Keratinocyte (primary cell): ENCODE results near the gene NT5DC3. TPM values are rescaled to one million over a fixed set of nuclear protein-coding genes. Genes with fewer than 3 reads are reported as not detected.

Source experiments
- DNase-seq: peaks from one replicate; pipeline ENCODE4 v3.0.0-alpha.2; 2011; ENCODE audit warnings: low read depth, missing footprints, low spot score
- FAIRE-seq: peaks from 2 replicates; lab custom pipeline; 2011; peaks lifted over from hg19 to GRCh38; lab: Jason Lieb, UNC
- H2AFZ ChIP-seq: 2 replicates; pipeline ENCODE4 v1.6.0; 2012; ENCODE audit warnings: low read length, control low read depth, inconsistent platforms; ENCODE audit not compliant: control insufficient read depth
- H3K27ac ChIP-seq: 2 replicates; pipeline ENCODE4 v1.5.1; 2011; ENCODE audit warnings: low read length; ENCODE audit not compliant: control insufficient read depth, insufficient read depth
- H3K27me3 ChIP-seq: 3 replicates; pipeline ENCODE4 v1.6.0; 2011; ENCODE audit warnings: low read length; ENCODE audit not compliant: control insufficient read depth, insufficient read depth; ENCODE audit errors: extremely low read depth
- H3K36me3 ChIP-seq, 2 experiments: 2 replicates in 1 of 2; 3 replicates in 1 of 2; pipeline ENCODE4 v1.5.1; 2011; ENCODE audit warnings: low read length in 2 of 2, mild to moderate bottlenecking in 1 of 2; ENCODE audit not compliant: control insufficient read depth in 2 of 2, insufficient read depth in 2 of 2; ENCODE audit errors: extremely low read depth in 1 of 2
- H3K4me1 ChIP-seq: 3 replicates; pipeline ENCODE4 v1.5.1; 2011; ENCODE audit warnings: low read length; ENCODE audit not compliant: control insufficient read depth, insufficient read depth; ENCODE audit errors: extremely low read depth
- H3K4me2 ChIP-seq: 3 replicates; pipeline ENCODE4 v1.6.0; 2011; ENCODE audit warnings: low read depth, low read length; ENCODE audit not compliant: control insufficient read depth, insufficient read depth; ENCODE audit errors: extremely low read depth
- H3K4me3 ChIP-seq, 3 experiments: fragments of 200-600 bp in 1 of 3; sonication (generic) in 1 of 3; 2 replicates in 2 of 3; 3 replicates in 1 of 3; pipeline ENCODE4 v1.5.1; 2011 to 2016; ENCODE audit warnings: low read length in 3 of 3, mild to moderate bottlenecking in 3 of 3, control low read depth in 2 of 3, inconsistent platforms in 1 of 3, low read depth in 1 of 3, mixed read lengths in 1 of 3, mixed run types in 1 of 3, moderate library complexity in 1 of 3; ENCODE audit not compliant: control insufficient read depth in 2 of 3, insufficient read depth in 2 of 3; ENCODE audit errors: extremely low read depth in 1 of 3
- H3K79me2 ChIP-seq: 2 replicates; pipeline ENCODE4 v1.6.0; 2012; ENCODE audit warnings: low read length; ENCODE audit not compliant: control insufficient read depth, insufficient read depth
- H3K9ac ChIP-seq: 3 replicates; pipeline ENCODE4 v1.6.0; 2011; ENCODE audit warnings: low read length; ENCODE audit not compliant: control insufficient read depth, insufficient read depth; ENCODE audit errors: extremely low read depth
- H3K9me1 ChIP-seq: 3 replicates; pipeline ENCODE4 v1.6.0; 2011; ENCODE audit warnings: low read length; ENCODE audit not compliant: control insufficient read depth, insufficient read depth; ENCODE audit errors: extremely low read depth
- H3K9me3 ChIP-seq: 2 replicates; pipeline ENCODE4 v1.5.1; 2012; ENCODE audit warnings: low read depth, low read length; ENCODE audit not compliant: control insufficient read depth
- H4K20me1 ChIP-seq: 3 replicates; pipeline ENCODE4 v1.6.0; 2011; ENCODE audit warnings: low read length; ENCODE audit not compliant: control insufficient read depth, insufficient read depth; ENCODE audit errors: extremely low read depth
- EZH2 ChIP-seq: IDR thresholded peaks from one replicate; pipeline ENCODE4 v1.6.1; 2012; ENCODE audit warnings: inconsistent platforms, mild to moderate bottlenecking, low read length, moderate library complexity
- dilution Hi-C: fragments of 300-500 bp; cut with MboI; formaldehyde crosslinking; loops from one replicate; pipeline ENCODE4 v1.7.0; 2020; ENCODE audit warnings: low sequenced_read_pairs; ENCODE audit not compliant: extremely low pct_ligation_motif_present
- polyA plus RNA-seq, 5 experiments: library from polyadenylated mRNA; depleted of rRNA in 3 of 5; stranded (reverse) in 3 of 5; stranded (forward) in 1 of 5; unstranded in 1 of 5; fragments of >200 nt; gene quantifications; 1 replicate in 1 of 5; 2 replicates in 3 of 5; 3 replicates in 1 of 5; pipeline versions ENCODE4 v1.2.1 to v1.2.3, GENCODE V29; 2011 to 2012; ENCODE audit warnings: missing spikeins in 2 of 5, low read depth in 1 of 5, low replicate concordance in 1 of 5
- TF ChIP-seq, protein P1 (sequence below), 3 experiments: IDR thresholded peaks in 1 of 3; conservative IDR thresholded peaks in 1 of 3; optimal IDR thresholded peaks in 1 of 3; 2 replicates in 2 of 3; 3 replicates in 1 of 3; pipeline versions ENCODE3 to v1.5.1; 2011; ENCODE audit warnings: low read length in 3 of 3, mild to moderate bottlenecking in 3 of 3, moderate library complexity in 2 of 3, control low read depth in 1 of 3, inconsistent platforms in 1 of 3; ENCODE audit not compliant: insufficient read depth in 2 of 3; ENCODE audit errors: extremely low read depth in 1 of 3

NT5DC3 gene
- polyA plus RNA-seq, 1 donor (not counting 4 experiments of a cell fraction or from before 2014, with no cell fraction given), result 12.8 TPM

DNA sequence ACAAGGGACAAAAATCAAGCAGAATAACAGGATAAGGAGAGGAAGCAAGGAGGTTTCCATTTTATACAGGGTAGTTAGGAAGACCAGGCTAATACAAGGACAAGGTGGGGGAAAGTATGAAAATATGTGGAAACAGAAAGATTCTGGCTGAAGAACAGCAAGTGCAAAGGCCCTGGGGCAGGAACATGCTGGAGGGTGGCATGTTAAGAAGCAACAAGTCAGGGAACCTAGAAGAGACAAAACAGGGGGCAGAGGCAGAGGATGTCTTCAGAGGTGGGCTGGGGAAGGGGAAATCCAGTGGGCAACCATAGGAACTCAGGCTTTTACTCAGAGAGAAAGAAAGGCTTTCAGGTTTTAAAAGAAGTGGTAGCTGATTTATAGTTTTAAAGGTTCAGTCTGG, 54.8 kb downstream of the NT5DC3 start:
- DNase-seq (no peak), FAIRE-seq (no peak)
- Histone ChIP-seq H3K9ac (no peak overlapping the region), H4K20me1 (no peaks in the 10 kb centered on the region), H3K4me1 (no peaks in the 10 kb centered on the region), H3K27ac (no peak overlapping the region), H3K36me3 (peaks cover 14 to 25% of the 10 kb centered on the region in 2 experiments), H3K79me2 (no peaks in the 10 kb centered on the region), H3K9me1 (no peaks in the 10 kb centered on the region), H3K4me3 (no peak overlapping the region), H3K4me2 (no peak overlapping the region), H2AFZ (no peak overlapping the region), H3K9me3 (no peaks in the 10 kb centered on the region), H3K27me3 (no peaks in the 10 kb centered on the region)
- no peak for TF ChIP-seq EZH2
- TF ChIP-seq, protein P1, sequence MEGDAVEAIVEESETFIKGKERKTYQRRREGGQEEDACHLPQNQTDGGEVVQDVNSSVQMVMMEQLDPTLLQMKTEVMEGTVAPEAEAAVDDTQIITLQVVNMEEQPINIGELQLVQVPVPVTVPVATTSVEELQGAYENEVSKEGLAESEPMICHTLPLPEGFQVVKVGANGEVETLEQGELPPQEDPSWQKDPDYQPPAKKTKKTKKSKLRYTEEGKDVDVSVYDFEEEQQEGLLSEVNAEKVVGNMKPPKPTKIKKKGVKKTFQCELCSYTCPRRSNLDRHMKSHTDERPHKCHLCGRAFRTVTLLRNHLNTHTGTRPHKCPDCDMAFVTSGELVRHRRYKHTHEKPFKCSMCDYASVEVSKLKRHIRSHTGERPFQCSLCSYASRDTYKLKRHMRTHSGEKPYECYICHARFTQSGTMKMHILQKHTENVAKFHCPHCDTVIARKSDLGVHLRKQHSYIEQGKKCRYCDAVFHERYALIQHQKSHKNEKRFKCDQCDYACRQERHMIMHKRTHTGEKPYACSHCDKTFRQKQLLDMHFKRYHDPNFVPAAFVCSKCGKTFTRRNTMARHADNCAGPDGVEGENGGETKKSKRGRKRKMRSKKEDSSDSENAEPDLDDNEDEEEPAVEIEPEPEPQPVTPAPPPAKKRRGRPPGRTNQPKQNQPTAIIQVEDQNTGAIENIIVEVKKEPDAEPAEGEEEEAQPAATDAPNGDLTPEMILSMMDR (optimal IDR thresholded peaks at IDR 0.05 in 1 of 3, IDR thresholded peaks at IDR 0.05 in 1 of 3, conservative IDR thresholded peaks at IDR 0.05 in 1 of 3; ENCODE audit: extremely low read depth in 1 of 3, insufficient read depth in 2 of 3, low read length in 3 of 3), result no peak
- dilution Hi-C loops, result no loop called here

DNA sequence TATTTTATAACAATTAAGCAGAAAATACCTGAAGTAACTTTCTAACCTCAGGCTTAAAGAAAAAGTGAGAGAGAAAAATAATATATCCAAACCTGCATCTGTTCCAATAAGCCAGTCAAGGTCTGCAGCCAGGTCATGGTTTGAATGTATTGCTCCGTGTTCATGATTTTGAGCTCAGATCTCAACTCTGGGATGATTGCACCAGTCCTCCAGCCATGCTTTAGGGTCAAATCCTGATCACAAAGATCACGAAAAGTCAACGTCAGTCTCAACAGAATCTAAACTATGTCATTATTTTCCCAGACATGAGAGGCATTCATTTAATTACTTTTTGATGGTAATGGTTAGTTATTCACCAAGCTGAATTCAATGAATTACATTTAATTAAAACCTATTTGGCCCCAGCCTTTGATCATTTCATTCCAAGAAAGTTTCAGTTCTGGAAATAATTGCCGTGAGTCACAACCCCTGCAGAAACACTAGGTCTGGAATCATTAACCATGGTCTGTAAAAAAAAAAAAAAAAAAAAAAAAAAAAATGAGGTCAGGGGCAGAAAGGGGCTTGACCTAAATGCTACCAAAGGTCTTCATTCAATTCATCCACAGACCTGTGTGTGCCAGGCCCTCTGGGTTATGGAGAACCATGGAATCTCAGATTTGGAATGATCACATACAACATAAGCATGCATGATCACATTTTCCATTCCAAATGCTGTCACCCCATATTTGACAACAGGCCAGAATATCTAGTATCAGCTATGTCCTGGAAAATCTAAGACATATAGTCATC, 55.6 kb downstream of the NT5DC3 start:
- no peak for FAIRE-seq
- no peak overlapping the region for H3K4me2 ChIP-seq

More for the DNA sequence above, 55.6 kb downstream of the NT5DC3 start:
- Histone ChIP-seq H4K20me1 (no peaks in the 10 kb centered on the region), H3K9ac (no peak overlapping the region), H3K27ac (no peak overlapping the region), H2AFZ (no peak overlapping the region), H3K36me3 (peaks cover 15 to 27% of the 10 kb centered on the region in 2 experiments), H3K4me1 (no peaks in the 10 kb centered on the region), H3K9me1 (no peaks in the 10 kb centered on the region), H3K9me3 (no peaks in the 10 kb centered on the region), H3K79me2 (no peaks in the 10 kb centered on the region), H3K4me3 (no peak overlapping the region), H3K27me3 (no peaks in the 10 kb centered on the region)
- no peak for DNase-seq
- TF ChIP-seq, protein P1 (optimal IDR thresholded peaks at IDR 0.05 in 1 of 3, IDR thresholded peaks at IDR 0.05 in 1 of 3, conservative IDR thresholded peaks at IDR 0.05 in 1 of 3; ENCODE audit: extremely low read depth in 1 of 3, insufficient read depth in 2 of 3, low read length in 3 of 3), result no peak
- no peak for TF ChIP-seq EZH2
- dilution Hi-C loops, result no loop called here
